Activated T-cell treated with anti-CD3 and anti-CD28 coated beads for 24 hours (primary cell): ENCODE data around the gene SLC25A25.
"Not testable (repeated sequence)": the region's sequence is repeated elsewhere in the genome, so short reads cannot be mapped to it uniquely, and the experiment has no call there.

Experiments
- DNase-seq: peaks from one replicate; pipeline ENCODE4 v3.0.0-alpha.2; 2020; ENCODE audit warnings: low read depth

SLC25A25 gene

DNA sequence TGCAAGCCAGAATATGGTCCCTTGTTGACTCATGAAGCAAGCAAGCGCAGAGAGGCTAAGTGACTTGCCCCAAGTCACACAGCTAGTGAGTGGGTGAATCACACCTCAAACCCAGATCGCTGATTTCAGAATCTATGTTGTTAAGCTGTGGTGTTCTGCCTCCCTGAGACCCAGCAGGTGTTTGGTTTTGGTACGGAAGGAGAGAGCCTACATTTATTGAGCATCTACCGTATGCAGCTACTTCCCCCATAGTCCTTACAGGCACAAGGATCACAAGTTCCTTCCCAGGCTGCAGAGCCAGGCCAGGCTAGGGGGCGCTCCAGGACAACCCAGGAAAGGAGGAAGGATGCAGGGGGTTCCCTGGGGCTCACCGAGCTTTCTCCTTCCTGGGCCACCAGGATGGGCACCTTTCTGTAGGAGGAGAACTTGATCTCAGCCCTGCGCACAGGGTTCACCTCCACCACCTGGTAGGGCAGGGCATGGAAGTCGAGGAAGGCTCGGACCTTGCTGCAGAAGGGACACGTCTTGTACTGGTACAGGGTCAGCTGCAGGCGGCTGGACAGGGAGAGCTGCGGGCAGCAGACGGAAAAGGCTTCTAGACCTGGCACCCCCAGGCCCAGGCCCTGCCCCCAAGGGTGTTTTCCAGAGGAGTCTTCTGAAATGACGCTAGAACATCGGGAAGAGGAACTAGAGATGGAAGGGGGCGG is 57.0 kb downstream of the SLC25A25 start:
- no peak for DNase-seq

DNA sequence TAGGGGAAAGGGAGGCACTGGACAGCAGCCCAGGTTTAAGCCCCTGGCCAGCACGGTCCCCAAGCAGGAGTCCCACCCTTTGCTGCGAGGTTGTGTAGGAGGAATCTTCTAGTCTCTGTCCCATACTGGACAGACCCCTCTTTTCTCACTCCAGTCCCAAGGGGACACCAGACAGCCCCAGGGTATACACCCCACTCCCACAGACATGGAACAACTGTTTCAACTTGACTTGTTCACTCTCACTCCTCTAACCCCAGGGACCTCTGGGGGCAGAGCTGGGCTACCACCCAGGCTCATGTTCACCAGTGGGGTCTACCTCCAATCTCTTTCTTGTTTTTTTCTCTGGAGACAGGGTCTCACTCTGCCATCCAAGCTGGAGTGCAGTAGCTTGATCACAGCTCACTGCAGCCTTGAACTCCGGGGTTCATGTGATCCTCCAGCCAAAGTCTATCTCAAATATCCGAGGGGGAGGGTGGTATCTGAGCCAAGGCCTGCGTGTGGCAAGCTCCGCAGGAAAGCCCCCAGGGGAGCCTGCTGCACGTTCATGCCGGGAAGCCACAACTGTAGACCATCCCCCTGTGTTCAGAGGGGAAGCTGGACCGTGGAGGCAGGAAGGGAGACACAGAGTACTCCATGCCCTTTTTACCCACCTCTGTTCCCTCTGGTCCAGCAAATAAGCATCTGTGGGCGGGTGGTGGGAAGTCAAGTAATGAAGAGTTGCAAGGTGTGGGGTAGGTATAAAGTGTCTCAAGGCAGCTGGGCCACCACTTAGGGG is 57.7 kb downstream of the SLC25A25 start:
- no peak for DNase-seq

DNA sequence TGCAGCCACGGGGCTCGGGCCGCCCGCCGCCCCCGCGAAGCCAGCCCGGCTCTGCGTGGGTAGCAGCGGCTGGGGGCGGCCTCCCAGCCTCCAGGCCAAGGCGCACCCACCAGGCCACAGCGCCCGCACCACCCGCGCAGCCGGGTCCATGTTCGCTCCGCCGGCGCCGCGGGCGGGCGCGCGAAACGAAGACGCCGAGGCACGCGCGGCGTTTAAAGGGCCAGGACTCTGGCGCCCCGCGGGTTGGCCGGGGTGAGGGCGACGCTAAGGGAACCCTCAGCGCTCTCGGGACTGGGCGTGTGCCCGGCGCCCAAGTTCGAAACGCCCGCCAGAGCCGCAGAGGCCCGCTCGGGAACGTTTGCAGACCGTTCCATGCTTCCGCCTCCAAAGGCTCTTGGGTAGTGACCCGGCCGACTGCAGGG is 59.5 kb downstream of the SLC25A25 start, which contains the start of gene PTGES2:
Gene PTGES2, minus strand, starts transcription at position 162 of the 422 bp plus-strand sequence. Its CDS starts 12 bp downstream, at position 150.
- DNase-seq, result peak; percentile 69

DNA sequence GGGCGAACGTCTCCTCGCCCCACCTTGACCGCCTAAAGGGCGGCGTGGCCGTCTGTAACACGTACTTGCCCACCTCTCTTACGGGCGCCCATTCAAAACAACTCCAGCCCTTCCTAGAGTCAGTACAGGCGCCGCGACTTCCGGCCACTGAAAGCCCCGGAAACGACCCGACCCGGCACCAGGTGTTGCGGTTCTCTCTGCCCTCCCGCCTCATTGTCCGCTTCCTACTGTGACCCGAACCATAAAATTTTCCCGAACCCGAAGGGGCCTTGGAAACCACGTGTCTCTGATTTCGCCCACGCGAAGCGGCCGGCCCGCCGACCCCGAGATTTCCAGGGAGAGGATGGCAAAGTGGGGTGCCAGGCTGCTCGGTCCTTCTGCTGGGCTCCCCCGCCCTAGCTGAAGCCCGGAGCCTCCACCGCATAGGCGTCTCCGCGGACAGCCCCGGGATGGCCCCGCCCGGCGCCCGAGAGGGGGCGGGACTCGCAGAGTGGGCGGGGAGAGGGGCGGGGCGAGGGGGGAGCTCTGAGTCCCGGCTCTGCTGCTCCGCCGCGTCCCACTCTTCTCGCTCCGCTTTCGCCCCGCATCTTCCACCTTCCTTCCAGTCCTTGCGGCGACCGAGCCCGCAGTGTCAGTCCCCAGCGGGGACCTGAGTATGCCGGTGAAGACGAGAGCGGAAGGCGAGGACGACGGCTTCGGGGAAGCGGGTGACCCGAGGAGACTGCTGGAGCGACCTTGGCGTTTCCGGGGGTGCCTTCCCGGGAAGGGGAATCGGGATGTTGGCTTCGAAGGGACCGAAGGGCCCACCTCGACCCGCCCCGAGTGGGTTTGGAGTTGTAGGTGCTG is 60.2 kb downstream of the SLC25A25 start:
- peak; percentile 76 for DNase-seq

DNA sequence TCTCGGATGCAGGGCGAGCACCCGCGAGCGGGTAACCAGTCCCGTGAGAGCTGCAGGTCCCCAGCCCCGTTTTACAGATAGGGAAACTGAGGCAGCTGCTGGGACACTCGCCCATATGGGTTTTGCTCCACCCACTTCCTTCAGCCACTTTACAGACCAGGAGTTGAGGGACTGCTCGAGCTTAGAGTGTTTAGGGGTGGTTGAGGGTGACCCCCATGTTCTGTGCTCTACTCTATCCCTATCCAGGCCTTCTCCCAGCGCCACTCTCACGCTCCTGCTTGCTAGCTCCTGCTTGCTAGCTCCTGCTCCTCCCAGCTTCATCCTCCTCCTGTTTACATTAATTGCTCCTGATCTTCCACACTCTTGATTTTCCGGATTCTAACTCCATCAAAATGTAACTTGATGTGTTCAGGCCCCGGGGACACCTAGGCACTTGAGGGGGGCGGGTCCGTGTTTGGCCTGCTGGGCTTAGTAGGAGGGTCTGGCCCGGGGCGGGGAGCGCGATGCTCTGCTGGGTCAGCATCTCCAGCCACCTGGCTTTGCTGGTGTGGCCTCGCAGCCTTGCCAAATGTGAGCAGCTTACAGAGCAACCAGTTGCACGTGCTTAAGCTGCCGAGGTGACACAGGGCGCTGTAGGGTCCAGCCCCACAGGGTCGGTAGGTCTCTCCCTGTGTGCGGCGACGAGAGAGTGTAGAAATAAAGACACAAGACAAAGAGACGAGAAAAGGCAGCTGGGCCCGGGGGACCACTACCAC is 61.0 kb downstream of the SLC25A25 start:
- no peak for DNase-seq

DNA sequence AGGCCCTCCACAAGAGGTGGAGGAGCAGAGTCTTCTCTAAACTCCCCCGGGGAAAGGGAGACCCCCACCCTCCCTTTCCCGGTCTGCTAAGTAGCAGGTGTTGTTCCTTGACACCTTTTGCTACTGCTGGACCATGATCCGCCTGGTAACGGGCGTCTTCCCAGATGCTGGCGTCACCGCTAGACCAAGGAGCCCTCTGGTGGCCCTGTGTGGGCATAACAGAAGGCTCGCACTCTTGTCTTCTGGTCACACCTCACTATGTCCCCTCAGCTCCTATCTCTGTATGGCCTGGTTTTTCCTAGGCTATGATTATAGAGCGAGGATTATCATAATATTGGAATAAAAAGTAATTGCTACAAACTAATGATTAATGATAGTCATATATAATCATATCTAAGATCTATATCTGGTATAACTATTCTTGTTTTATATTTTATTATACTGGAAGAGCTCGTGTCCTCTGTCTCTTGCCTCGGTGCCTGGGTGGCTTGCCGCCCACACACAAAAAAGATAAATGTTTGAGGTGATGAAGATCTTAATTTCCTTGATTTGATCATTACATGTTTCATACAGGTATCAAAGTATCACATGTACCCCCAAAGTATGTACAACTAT is 62.1 kb downstream of the SLC25A25 start:
- DNase-seq, result peak; percentile 49

DNA sequence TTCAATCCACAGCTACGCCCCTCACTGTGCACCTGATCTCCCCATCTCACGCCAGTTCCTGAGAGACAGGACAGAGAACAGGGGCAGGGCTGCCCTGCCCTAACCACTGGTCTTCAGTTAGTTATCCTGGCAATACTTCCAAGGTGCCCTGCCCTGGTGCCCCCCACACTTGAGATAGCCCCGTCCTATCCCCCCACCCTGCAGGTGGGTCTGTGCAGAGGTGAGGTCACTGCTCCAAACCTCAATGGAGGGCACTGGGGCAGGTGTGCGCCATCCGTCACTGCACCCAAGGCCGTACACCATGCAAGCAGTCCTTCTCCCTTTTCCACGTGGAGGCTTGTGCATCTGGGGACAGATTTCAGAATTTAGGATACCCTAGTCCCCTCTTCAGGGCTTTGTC is 62.6 kb downstream of the SLC25A25 start:
- not testable (repeated sequence) for DNase-seq

DNA sequence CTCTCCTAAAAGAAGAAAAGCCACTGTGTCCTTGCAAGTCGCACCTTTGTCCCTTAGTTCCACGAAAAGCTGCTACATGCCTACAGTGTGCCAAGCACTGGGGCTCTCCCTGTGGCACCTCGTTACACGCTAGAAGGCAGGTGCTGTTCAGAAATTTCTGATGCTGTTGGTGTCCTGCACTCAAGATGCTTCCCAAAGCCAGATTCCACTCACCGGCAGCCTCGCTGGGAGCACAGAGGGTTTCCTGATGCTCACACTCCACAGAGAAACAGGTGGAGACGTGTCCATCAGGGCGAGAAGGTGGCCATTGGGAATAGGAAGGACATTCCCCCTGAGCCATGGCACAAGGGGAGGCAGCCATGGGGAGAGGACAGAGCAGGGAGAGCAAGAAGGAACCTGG is 63.3 kb downstream of the SLC25A25 start:
- not testable (repeated sequence) for DNase-seq

DNA sequence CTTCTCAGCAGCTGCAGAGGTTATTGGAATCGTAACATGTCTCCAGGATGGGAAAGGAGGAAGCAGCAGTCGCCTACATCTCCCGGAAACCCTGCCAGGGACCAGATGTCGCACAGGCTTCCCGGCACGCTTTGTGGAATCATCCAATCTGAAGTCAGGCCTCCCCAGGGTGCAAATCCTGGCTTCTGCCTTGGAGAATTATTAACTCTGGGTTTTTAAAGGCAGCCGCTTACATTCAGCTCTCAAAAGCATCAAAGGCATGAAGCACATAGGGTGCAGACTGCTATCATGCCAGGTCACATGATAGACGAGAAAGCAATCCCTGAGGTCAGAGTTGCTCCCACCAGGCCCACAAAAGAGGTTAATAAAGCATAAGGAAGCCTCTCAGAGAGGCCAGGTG is 64.1 kb downstream of the SLC25A25 start:
- not testable (repeated sequence) for DNase-seq

DNA sequence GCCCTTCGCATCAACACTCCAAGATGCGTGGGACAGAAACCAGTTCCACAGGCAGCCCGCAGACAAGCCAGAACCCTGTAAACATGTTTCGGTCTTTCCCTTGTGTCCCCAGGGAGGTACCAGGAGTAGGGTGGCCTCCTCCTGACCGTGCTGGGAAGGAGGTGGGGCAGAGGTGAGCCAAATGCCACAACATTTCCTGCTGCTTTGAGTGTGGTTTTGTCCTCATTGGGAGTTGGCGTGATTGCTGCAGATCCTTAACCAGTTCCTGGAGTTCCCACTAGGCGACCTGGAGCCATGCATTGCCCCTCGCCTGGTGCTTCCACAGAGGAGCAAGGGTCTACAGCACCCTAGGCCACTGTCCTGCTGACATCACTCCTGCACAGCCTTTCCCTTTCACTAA is 67.5 kb downstream of the SLC25A25 start:
- not testable (repeated sequence) for DNase-seq

DNA sequence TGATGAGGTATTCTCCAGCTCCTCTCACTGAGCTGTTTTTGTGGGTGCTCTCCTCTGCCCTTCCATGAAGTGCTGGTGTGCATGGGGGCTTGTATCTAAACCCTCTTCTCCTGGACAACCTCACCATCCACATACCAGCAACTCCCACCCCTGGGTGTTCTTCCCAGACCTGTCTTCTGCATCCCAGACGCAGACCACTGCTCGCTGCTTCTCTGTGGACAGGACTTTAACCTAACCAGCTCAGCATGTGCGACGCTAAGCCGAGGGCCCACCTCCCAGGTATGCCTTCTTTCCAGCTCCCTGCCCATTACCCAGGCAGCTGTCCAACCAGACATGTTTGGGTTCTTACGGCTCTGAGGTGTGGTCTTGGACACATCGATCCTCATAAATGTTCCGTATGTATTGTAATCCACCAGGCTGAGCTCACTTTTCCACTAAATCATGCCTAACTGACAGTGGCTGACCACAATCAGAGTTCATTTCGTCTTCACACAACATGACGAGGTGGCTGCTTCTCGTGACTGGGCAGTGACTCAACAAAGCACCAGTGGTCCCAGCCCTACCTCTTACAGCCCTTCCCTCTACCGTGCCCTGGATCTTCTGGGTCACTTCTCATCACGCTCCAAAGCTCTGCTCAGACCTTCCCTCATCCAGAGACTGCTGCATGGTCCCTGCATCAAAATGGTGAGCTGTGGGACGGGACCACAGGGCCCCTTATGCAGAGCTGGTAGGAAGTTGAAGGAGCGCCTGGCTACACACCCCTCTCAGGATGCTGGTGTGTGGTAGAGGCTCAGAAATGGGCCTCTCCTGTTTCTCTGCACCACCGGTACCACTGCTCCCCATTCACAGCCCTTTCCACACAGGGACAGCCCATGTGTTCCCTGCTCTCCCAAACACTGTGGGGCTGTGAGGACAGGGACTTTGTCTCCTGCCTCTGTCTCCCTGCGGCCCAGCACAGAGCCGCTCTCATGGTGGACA is 69.1 kb downstream of the SLC25A25 start:
- DNase-seq, result no peak

DNA sequence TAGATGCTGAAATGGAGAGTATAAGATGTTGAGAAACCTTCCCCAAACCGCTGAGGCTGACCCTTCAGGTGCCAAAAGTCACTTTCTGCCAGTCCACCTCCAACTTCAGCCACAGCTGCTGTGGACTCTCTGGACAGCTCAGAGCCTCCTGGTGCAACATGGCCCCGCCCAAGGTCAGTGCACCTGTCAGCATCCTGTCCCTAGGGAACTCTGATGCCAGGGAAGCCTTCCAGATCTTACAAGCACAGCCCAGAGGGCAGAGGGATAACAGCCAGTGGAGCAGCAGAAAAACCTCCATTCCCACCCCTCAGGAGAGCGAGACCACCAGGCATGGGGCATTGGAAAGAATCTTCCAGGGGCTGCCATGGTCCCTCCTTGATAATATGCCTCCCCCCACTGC is 70.0 kb downstream of the SLC25A25 start:
- no peak for DNase-seq

DNA sequence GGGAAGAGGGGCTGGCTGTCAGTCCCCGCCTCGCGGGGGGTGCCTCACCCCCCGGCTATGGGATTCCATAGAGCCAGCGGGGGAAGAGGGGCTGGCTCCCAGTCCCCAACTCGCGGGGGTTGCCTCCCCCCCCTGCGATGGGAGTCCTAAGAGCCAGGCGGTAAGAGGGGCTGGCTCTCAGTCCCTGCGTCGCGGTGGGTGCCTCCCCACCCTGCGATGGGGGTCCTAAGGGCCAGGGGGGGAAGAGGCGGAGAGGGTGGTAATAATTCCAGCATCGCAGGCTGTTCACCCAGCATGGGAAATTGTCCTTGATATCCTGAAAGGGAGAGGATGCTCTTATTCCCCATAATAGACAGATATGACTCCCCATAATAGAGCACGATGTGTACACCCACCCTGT is 71.6 kb downstream of the SLC25A25 start:
- DNase-seq, result no peak

DNA sequence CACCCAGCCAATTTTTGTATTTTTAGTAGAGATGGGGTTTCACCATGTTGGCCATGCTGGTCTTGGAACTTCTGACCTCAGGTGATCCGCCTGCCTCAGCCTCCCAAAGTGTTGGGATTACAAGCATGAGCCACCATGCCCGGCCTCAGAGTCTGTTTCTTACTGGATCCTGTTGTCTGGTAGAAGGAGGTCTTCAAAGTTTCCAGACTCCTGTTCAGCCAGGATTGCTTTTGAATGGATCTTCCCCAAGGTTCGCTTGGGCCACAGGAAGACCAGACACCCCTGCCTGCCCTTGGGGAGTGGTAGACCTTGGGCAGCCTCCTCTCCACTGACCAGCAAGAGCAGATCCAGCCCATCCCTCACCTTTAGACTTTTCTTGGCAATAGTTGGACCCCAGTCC is 73.6 kb downstream of the SLC25A25 start:
- no peak for DNase-seq

DNA sequence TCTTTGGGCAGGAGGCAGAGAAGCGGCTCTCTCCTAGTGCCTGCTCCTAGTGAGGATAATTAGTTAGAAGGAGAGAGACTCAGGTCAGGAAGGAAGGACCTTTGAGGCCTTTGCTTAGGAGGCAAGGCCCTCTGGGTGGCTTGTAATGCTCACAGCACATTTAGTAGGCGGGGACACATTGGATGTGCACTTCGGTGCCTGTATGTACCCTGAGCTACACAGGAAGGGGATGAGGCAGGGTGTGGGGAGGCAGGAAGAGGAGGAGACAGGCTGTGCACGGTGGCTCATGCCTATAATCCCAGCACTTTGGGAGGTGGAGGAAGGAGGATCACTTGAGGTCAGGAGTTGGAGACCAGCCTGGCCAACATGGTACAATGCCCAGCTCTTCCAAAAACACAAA is 74.0 kb downstream of the SLC25A25 start:
- DNase-seq, result no peak

DNA sequence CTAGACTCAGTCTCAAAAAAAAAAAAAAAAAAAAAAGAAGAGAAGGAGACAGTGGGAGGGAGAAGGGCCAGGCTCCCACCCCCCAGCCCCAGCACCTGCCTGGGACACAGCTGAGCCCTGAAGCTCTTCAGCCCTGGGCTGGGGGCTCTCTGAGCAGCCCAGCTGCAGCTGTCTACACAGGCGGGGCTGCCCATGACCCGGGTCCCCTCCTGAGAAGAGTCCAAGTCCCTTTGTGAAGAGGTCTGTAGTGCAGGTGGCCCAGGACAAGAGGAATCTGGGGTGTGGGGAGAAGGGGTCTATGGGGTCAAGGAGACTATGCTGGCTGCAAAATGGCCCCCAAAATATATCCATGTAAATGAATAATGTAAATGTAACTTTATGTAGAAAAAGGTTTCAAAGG is 74.6 kb downstream of the SLC25A25 start:
- no peak for DNase-seq

DNA sequence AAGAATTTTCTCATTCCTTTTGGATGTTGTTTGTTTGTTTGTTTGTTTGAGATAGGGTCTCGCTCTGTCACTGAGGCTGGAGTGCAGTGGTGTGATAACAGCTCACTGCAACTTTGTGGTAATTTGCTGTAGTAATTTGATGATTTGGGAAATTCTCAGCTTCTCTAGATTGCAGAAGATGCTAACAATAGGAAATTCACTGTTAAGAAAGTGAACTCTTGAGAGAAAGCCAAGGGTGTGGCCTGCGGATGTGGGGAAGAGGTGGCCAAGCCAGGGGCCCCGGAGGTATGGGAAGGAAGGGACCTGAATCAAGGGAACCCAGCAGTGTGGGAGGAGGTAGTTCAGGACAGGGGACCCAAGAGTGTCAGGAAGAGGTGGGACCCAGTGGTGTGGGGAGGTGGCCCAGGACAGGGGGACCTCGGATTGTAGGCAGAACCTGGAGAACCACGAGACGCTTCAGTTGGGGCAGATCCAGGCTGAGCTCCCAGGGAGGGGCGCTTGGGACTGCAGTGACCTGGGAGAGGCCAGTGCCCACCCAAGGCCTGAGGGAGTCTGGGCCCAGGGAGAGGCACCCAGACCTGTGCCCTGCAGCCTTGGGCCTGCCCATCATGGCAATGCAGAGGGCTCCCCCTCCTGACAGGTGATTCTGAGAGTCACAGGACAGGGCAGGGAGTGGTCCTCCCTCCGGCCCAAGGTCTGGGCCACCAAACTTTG is 75.7 kb downstream of the SLC25A25 start:
- no peak for DNase-seq

DNA sequence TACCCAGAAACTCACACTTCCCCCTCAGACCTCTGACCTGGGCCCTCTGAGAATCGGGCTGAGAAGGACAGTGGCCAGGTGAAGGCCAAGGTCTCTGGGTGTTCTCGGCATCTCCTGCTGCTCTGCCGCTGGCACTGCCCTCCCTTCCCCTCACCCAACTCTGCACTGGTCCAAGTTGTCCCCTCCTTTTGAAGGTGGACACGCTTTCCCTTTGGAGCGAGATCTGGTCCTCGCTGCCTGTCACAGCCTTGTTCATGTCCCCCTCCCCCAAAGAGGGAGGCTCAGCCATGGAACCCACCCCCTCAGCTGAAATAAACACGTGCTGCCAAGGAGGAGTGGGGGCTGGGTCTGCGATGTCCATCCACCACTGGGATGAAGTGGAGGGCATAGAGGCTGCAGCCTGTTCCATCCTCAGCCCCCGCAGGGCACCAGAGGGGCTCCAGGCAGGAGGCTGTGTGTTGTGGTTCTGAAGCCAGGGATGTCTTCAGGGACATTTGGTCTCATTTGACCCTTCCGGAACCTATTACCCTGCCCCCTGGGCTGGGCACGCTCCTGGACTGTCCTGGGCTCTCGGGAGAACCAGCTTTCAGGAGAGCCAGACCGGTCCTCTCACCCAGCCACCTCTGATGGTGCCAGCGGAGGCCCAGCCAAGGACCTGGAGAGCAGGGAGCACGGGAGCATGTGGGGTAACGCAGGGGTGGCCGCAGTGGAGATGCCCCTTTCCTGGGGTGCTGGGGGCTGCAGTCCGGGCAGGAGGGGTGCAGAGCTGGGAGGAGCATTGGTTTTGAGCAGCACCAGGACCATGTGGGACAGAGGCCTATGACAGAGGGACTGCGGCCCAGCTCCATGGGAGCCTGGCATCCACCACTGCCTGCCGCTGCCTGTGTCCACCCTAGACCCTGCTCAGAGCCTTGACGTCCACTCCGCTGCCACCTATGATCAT is 76.5 kb downstream of the SLC25A25 start:
- DNase-seq, result no peak
